Small intestine (tissue), 16 donors: ENCODE measurements around the gene ELMO2. TPM values are rescaled to one million over a fixed set of nuclear protein-coding genes. Genes with fewer than 3 reads are reported as not detected.
A peak's percentile ranks its signal among the peaks of the same experiment; 100 is the strongest.

Experiments used
- DNase-seq, 2 donors: peaks; one replicate each; pipeline versions ENCODE4 v3.0.0 to v3.0.0-alpha.2; 2013
- FAIRE-seq: peaks from 2 replicates; lab custom pipeline; 2012; peaks lifted over from hg19 to GRCh38; lab: Jason Lieb, UNC
- H3K27ac ChIP-seq, 3 donors: one replicate each; pipeline ENCODE4 v1.5.1; 2013; ENCODE audit warnings: low read length in 2 of 3, mild to moderate bottlenecking in 2 of 3, control low read depth in 1 of 3, inconsistent platforms in 1 of 3, low read depth in 1 of 3, moderate library complexity in 1 of 3
- H3K27me3 ChIP-seq, 3 donors: one replicate each; pipeline ENCODE4 v1.6.1; 2013; ENCODE audit warnings: low read length in 3 of 3, inconsistent platforms in 1 of 3; ENCODE audit not compliant: control insufficient read depth in 3 of 3, insufficient read depth in 3 of 3
- H3K36me3 ChIP-seq, 3 donors: one replicate each; pipeline ENCODE4 v1.6.1; 2013; ENCODE audit warnings: low read length in 3 of 3, inconsistent platforms in 1 of 3, low read depth in 1 of 3, mild to moderate bottlenecking in 1 of 3, moderate library complexity in 1 of 3; ENCODE audit not compliant: control insufficient read depth in 3 of 3, insufficient read depth in 2 of 3
- H3K4me1 ChIP-seq, 3 donors: one replicate each; pipeline ENCODE4 v1.6.1; 2013; ENCODE audit warnings: low read length in 2 of 3, inconsistent platforms in 1 of 3, low read depth in 1 of 3, mild to moderate bottlenecking in 1 of 3, moderate library complexity in 1 of 3; ENCODE audit not compliant: control insufficient read depth in 3 of 3, insufficient read depth in 2 of 3
- H3K4me3 ChIP-seq, 3 donors: one replicate each; pipeline ENCODE4 v1.5.1; 2013; ENCODE audit warnings: low read length in 3 of 3, control low read depth in 1 of 3, inconsistent platforms in 1 of 3, low read depth in 1 of 3, mild to moderate bottlenecking in 1 of 3, moderate library complexity in 1 of 3
- H3K9me3 ChIP-seq, 2 donors: one replicate each; pipeline ENCODE4 v1.6.1; 2013; ENCODE audit warnings: low read depth in 1 of 2, low read length in 1 of 2; ENCODE audit not compliant: control insufficient read depth in 2 of 2, insufficient read depth in 1 of 2
- WGBS, 3 donors: extraction: QIAGEN DNeasy Blood & Tissue Kit; methylation state at CpG; one replicate each; pipeline ENCODE4 v1.1.7; 2013; 5-methylcytosine and 5-hydroxymethylcytosine counted together
- long read RNA-seq, 10 donors: transcript quantifications; one replicate each; lab custom pipeline, GENCODE V29; 2026
- polyA plus RNA-seq, 4 donors: library from polyadenylated mRNA; stranded (reverse) in 3 of 4; unstranded in 1 of 4; fragments of 200-250 nt in 3 of 4; fragments of 120-200 nt in 1 of 4; gene quantifications; one replicate each; pipeline versions ENCODE4 v1.2.1 to v1.2.3, GENCODE V29; 2013
- donor health status: healthy with polysubstance abuse.
- donor health status: control.
- donor health status: control.
- donor health status: Bipolar disorder and iron deficiency.
- donor health status: healthy.

ELMO2 gene
- 10 to 100 TPM; 13.2 to 29.9 (median 20.6) TPM for polyA plus RNA-seq
- long read RNA-seq, donor 1, partial matches to known transcripts: 0 of 4 reads
- long read RNA-seq, donor 1, other reads (novel, unspliced or antisense): 0 of 4 reads
- long read RNA-seq, donor 2, partial matches to known transcripts: 0 of 2 reads
- long read RNA-seq, donor 2, other reads (novel, unspliced or antisense): 0 of 2 reads
- long read RNA-seq, donor 3, partial matches to known transcripts: 0 of 1 reads
- long read RNA-seq, donor 3, other reads (novel, unspliced or antisense): 0 of 1 reads
- long read RNA-seq, donor 4: 0 reads
- long read RNA-seq, donor 5: 0 reads
- long read RNA-seq, donor 6, partial matches to known transcripts: 0 of 2 reads
- long read RNA-seq, donor 6, other reads (novel, unspliced or antisense): 0 of 2 reads
- long read RNA-seq, donor 7, partial matches to known transcripts: 0 of 1 reads
- long read RNA-seq, donor 7, other reads (novel, unspliced or antisense): 0 of 1 reads
- long read RNA-seq, donor 8: 0 reads
- long read RNA-seq, donor 9: 0 reads
- long read RNA-seq, donor 10, partial matches to known transcripts: 0 of 1 reads
- long read RNA-seq, donor 10, other reads (novel, unspliced or antisense): 0 of 1 reads

GRCh38 chr20:46406200-46406985, at the start of gene ELMO2:
Gene ELMO2 (minus strand): TSS chr20:46406615. CDS start chr20:46394482, 12,133 bp downstream.
- FAIRE-seq: no peak
- WGBS, 3 donors: 0 to 1% (median 1%) methylated on average over 37 to 60 of the region's 60 CpGs

GRCh38 chr20:46455729-46456128, 49.3 kb upstream of the ELMO2 start:
- WGBS, 3 donors: 74 to 83% (median 83%) methylated on average over 2 of the region's 2 CpGs
- H3K36me3 ChIP-seq: peaks cover 0 to 3% (median 0%) of the 10 kb centered on the region in 3 donors
- FAIRE-seq: no peak
- H3K4me1 ChIP-seq: peaks cover 0 to 5% (median 0%) of the 10 kb centered on the region in 3 donors
- H3K9me3 ChIP-seq: peaks cover 0 to 17% of the 10 kb centered on the region in 2 donors
- no peak for DNase-seq
- no peak overlapping the region for H3K27ac ChIP-seq
- peaks cover 0 to 9% (median 0%) of the 10 kb centered on the region in 3 donors for H3K27me3 ChIP-seq
- H3K4me3 ChIP-seq: no peak overlapping the region

More at GRCh38 chr20:46406200-46406985, at the start of gene ELMO2:
- Histone ChIP-seq H3K4me3 (peak within 1 kb of the TSS; percentile 71 to 95 (median 78)), H3K27ac (peak within 1 kb of the TSS; percentile 68 to 95 (median 79)), H3K27me3 (no peaks in the 10 kb centered on the region), H3K9me3 (no peaks in the 10 kb centered on the region), H3K4me1 (peaks cover 0 to 18% (median 9%) of the 10 kb centered on the region in 3 donors), H3K36me3 (no peaks in the 10 kb centered on the region)
- DNase-seq: peak; percentile 97 to 98

GRCh38 chr20:46446851-46447250, 40.4 kb upstream of the ELMO2 start:
- no peak for DNase-seq
- FAIRE-seq: no peak
- Histone ChIP-seq H3K4me3 (no peak overlapping the region), H3K36me3 (no peaks in the 10 kb centered on the region), H3K9me3 (peaks cover 0 to 13% of the 10 kb centered on the region in 2 donors), H3K4me1 (no peaks in the 10 kb centered on the region), H3K27ac (no peak overlapping the region), H3K27me3 (no peaks in the 10 kb centered on the region)
- 87 to 92% (median 91%) methylated on average over 5 of the region's 5 CpGs for WGBS, 3 donors

GRCh38 chr20:46439837-46440236, 33.4 kb upstream of the ELMO2 start:
- WGBS, 3 donors: 87 to 91% (median 90%) methylated on average over 4 of the region's 4 CpGs
- FAIRE-seq: no peak

GRCh38 chr20:46438156-46438750, 31.8 kb upstream of the ELMO2 start:
- WGBS, 3 donors: 62 to 66% (median 64%) methylated on average over 4 of the region's 4 CpGs
- H3K27me3 ChIP-seq: peaks cover 0 to 3% (median 0%) of the 10 kb centered on the region in 3 donors
- H3K36me3 ChIP-seq: no peaks in the 10 kb centered on the region
- DNase-seq: peak; percentile 11 to 17
- H3K4me3 ChIP-seq: no peak overlapping the region
- H3K9me3 ChIP-seq: no peaks in the 10 kb centered on the region
- no peak overlapping the region for H3K27ac ChIP-seq
- H3K4me1 ChIP-seq: no peaks in the 10 kb centered on the region
- no peak for FAIRE-seq

More at GRCh38 chr20:46439837-46440236, 33.4 kb upstream of the ELMO2 start:
- Histone ChIP-seq H3K9me3 (peaks cover 0 to under 1% of the 10 kb centered on the region in 2 donors), H3K27ac (no peak overlapping the region), H3K36me3 (no peaks in the 10 kb centered on the region), H3K27me3 (peaks cover 0 to 3% (median 0%) of the 10 kb centered on the region in 3 donors), H3K4me3 (no peak overlapping the region), H3K4me1 (no peaks in the 10 kb centered on the region)
- DNase-seq: no peak

GRCh38 chr20:46435146-46435545, 28.7 kb upstream of the ELMO2 start:
- 75 to 94% (median 93%) methylated on average over 6 of the region's 6 CpGs for WGBS, 3 donors
- Histone ChIP-seq H3K9me3 (no peaks in the 10 kb centered on the region), H3K36me3 (no peaks in the 10 kb centered on the region), H3K4me1 (no peaks in the 10 kb centered on the region), H3K27me3 (peaks cover 0 to 3% (median 0%) of the 10 kb centered on the region in 3 donors), H3K4me3 (no peak overlapping the region), H3K27ac (no peak overlapping the region)
- DNase-seq: no peak
- FAIRE-seq: no peak

GRCh38 chr20:46434597-46434996, 28.2 kb upstream of the ELMO2 start:
- no peak for FAIRE-seq
- no peak overlapping the region for H3K4me3 ChIP-seq

GRCh38 chr20:46433051-46433450, 26.6 kb upstream of the ELMO2 start:
- 81 to 89% (median 85%) methylated on average over 8 of the region's 8 CpGs for WGBS, 3 donors
- FAIRE-seq: no peak
- Histone ChIP-seq H3K4me3 (no peak overlapping the region), H3K27ac (no peak overlapping the region), H3K9me3 (no peaks in the 10 kb centered on the region), H3K4me1 (no peaks in the 10 kb centered on the region), H3K27me3 (no peaks in the 10 kb centered on the region), H3K36me3 (no peaks in the 10 kb centered on the region)
- DNase-seq: no peak

More at GRCh38 chr20:46434597-46434996, 28.2 kb upstream of the ELMO2 start:
- no peak for DNase-seq
- Histone ChIP-seq H3K9me3 (no peaks in the 10 kb centered on the region), H3K4me1 (no peaks in the 10 kb centered on the region), H3K36me3 (no peaks in the 10 kb centered on the region), H3K27ac (no peak overlapping the region), H3K27me3 (peaks cover 0 to 3% (median 0%) of the 10 kb centered on the region in 3 donors)
